GM12872 (cell line): Measurements from ENCODE around the gene TUBGCP2.

Source experiments
- TF ChIP-seq, protein P1 (sequence below): IDR thresholded peaks from 3 replicates; pipeline ENCODE4 v1.5.1; 2011; ENCODE audit warnings: low read depth, mild to moderate bottlenecking, low read length, moderate library complexity; ENCODE audit not compliant: insufficient read depth

Gene TUBGCP2

DNA sequence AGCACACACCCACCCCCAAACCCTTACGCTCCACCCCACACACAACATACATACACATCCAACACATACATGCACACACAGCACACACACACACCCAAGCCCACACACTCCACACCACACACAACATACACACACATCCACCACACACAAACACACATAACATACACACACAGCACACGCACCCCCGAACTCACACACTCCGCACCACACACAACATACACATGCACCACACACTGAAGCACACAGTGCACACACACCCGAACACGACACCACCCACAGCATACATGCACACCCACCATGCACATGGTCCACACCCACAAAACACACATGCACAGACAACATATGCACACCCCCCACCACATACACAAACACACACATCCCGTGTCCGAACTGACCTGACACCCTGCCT, 40.5 kb upstream of the TUBGCP2 start:
- TF ChIP-seq, protein P1, sequence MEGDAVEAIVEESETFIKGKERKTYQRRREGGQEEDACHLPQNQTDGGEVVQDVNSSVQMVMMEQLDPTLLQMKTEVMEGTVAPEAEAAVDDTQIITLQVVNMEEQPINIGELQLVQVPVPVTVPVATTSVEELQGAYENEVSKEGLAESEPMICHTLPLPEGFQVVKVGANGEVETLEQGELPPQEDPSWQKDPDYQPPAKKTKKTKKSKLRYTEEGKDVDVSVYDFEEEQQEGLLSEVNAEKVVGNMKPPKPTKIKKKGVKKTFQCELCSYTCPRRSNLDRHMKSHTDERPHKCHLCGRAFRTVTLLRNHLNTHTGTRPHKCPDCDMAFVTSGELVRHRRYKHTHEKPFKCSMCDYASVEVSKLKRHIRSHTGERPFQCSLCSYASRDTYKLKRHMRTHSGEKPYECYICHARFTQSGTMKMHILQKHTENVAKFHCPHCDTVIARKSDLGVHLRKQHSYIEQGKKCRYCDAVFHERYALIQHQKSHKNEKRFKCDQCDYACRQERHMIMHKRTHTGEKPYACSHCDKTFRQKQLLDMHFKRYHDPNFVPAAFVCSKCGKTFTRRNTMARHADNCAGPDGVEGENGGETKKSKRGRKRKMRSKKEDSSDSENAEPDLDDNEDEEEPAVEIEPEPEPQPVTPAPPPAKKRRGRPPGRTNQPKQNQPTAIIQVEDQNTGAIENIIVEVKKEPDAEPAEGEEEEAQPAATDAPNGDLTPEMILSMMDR: no peak

DNA sequence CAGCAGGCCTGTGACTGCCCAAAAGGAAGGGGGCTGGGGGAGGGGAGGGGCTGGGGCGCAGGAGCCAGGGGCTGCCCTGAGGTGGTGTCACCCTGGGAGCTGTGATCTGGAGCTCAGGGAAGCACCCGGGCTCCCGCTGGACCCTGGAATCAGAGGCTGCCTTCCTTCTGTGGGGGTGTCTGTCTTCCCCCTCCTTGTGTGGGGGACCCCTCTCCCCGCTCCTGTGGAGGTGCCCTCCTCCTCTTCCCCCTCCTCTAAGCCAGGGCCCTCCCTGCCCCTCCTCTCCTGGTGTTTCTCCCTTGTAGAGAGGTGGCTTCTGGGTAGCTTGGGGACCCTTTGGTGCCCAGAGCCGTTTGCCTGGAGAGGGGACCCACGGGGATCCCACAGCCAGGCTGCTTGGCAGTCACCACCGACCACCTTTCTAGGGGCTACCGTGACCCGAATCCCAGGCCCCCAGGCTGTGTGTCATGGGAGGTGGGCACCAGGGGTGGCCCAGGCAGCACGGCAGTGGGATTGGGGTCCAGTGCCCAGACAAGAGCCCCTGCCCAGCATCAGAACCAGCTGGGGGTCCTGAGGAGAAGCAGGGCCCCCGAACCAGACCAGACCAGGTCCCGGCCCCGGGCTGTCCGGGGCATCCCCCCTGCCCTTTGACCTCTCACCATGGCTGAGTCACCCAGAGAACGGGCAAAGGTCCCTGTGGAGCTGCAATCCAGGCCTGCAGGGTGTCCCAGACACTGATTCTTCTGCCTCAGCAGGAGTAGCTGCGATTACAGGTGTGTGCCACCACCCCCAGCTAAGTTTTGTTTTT, 39.2 kb upstream of the TUBGCP2 start:
- TF ChIP-seq, protein P1: no peak

GRCh38 chr10:133346413-133346812, 37.7 kb upstream of the TUBGCP2 start:
- TF ChIP-seq, protein P1: no peak

GRCh38 chr10:133344236-133344635, 35.6 kb upstream of the TUBGCP2 start:
- TF ChIP-seq, protein P1: no peak

DNA sequence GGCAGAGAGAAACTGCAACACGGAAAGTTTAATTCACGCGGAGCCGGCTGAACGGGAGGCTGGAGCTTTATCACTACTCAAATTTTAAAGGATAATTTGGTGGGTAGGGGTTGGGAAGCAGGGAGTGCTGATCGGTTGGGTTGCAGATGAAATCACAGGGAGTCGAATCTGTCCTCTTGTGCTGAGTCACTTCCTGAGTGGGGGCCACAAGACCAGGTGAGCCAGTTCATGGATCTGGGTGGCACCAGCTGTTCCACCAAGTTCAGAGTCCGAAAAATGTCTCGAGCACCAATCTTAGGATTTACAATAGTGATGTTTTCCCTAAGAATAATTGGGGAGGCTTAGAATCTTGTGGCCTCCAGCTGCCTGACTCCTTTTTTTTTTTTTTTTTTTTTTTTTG, 34.9 kb upstream of the TUBGCP2 start:
- TF ChIP-seq, protein P1: no peak

DNA sequence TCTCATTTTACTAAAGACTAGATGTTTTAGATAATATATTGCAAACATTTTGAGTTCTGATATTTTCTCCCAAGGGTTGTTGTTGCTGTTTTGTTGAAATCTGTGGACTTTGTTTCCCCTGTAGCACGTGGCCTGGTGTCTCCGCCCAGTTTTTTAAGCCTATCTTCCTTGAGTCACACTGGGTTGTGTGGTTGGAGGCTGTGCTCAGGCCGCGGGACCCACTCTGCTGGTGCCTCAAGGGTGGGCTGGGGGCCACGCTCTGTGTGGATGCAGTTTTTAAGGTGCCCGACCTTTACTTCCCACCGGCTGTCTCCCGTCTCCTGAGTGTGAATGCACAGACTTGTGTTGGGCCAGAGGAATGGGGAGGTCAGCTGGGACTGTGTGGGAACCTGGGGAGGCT, 34.3 kb upstream of the TUBGCP2 start:
- TF ChIP-seq, protein P1: no peak

- TF ChIP-seq, protein P1: no peak
These were observed 33.3 kb upstream of the TUBGCP2 start for GRCh38 chr10:133341983-133342382.
